ENCODE measurements around the gene GNPDA2.

The GNPDA2 gene

GRCh38 chr4:44663539-44664263 lies 62.7 kb downstream of the GNPDA2 start:
- TF ChIP-seq TAF1 (IDR thresholded peaks at IDR 0.05; ENCODE audit: borderline replicate concordance, insufficient read depth, low read length): no peak
- no peak for TF ChIP-seq SIN3A (IDR thresholded peaks at IDR 0.05; ENCODE audit: borderline replicate concordance, insufficient read depth, low read length)
- TF ChIP-seq FOXP2 (optimal IDR thresholded peaks at IDR 0.05; ENCODE audit: borderline replicate concordance, extremely low read depth, extremely low read length, insufficient read depth): no peak
- TF ChIP-seq, protein P1, sequence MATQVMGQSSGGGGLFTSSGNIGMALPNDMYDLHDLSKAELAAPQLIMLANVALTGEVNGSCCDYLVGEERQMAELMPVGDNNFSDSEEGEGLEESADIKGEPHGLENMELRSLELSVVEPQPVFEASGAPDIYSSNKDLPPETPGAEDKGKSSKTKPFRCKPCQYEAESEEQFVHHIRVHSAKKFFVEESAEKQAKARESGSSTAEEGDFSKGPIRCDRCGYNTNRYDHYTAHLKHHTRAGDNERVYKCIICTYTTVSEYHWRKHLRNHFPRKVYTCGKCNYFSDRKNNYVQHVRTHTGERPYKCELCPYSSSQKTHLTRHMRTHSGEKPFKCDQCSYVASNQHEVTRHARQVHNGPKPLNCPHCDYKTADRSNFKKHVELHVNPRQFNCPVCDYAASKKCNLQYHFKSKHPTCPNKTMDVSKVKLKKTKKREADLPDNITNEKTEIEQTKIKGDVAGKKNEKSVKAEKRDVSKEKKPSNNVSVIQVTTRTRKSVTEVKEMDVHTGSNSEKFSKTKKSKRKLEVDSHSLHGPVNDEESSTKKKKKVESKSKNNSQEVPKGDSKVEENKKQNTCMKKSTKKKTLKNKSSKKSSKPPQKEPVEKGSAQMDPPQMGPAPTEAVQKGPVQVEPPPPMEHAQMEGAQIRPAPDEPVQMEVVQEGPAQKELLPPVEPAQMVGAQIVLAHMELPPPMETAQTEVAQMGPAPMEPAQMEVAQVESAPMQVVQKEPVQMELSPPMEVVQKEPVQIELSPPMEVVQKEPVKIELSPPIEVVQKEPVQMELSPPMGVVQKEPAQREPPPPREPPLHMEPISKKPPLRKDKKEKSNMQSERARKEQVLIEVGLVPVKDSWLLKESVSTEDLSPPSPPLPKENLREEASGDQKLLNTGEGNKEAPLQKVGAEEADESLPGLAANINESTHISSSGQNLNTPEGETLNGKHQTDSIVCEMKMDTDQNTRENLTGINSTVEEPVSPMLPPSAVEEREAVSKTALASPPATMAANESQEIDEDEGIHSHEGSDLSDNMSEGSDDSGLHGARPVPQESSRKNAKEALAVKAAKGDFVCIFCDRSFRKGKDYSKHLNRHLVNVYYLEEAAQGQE (IDR thresholded peaks at IDR 0.05; ENCODE audit: insufficient read depth in 1 of 2, low read depth in 2 of 2, low read length in 2 of 2): no peak
- TF ChIP-seq POLR2AphosphoS5 (IDR thresholded peaks at IDR 0.05; ENCODE audit: low read depth, low read length): no peak

- TF ChIP-seq, protein P1 (IDR thresholded peaks at IDR 0.05; ENCODE audit: insufficient read depth in 1 of 2, low read depth in 2 of 2, low read length in 2 of 2): no peak
- TF ChIP-seq FOXP2 (optimal IDR thresholded peaks at IDR 0.05; ENCODE audit: borderline replicate concordance, extremely low read depth, extremely low read length, insufficient read depth): no peak
- no peak for TF ChIP-seq TAF1 (IDR thresholded peaks at IDR 0.05; ENCODE audit: borderline replicate concordance, insufficient read depth, low read length)
- no peak for TF ChIP-seq SIN3A (IDR thresholded peaks at IDR 0.05; ENCODE audit: borderline replicate concordance, insufficient read depth, low read length)
- no peak for TF ChIP-seq POLR2AphosphoS5 (IDR thresholded peaks at IDR 0.05; ENCODE audit: low read depth, low read length)
These were observed 63.7 kb downstream of the GNPDA2 start for GRCh38 chr4:44662623-44663005.

- TF ChIP-seq, protein P1 (IDR thresholded peaks at IDR 0.05; ENCODE audit: insufficient read depth in 1 of 2, low read depth in 2 of 2, low read length in 2 of 2): no peak
- TF ChIP-seq FOXP2 (optimal IDR thresholded peaks at IDR 0.05; ENCODE audit: borderline replicate concordance, extremely low read depth, extremely low read length, insufficient read depth) (no peak), SIN3A (IDR thresholded peaks at IDR 0.05; ENCODE audit: borderline replicate concordance, insufficient read depth, low read length) (no peak), TAF1 (IDR thresholded peaks at IDR 0.05; ENCODE audit: borderline replicate concordance, insufficient read depth, low read length) (no peak), POLR2AphosphoS5 (IDR thresholded peaks at IDR 0.05; ENCODE audit: low read depth, low read length) (no peak)
These were observed 64.3 kb downstream of the GNPDA2 start for GRCh38 chr4:44661940-44662622.

DNA sequence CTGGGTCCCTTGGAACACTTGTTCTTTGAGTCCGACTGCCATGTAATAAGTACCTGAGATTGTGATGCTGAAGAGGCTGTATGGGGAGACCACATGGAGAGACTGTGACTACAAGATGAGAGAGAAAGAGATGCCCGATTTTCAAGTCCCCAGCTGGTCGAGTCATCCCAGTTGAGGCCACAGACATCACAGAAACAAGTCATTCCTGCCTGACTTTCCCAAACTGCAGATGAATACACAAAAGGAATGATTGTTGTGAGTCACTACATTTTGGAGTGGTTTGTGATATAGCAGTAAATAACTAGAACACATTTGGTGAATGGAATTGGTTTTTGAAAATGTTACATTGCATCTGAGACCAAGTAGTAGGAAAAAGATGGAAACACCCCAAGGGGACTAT lies 66.0 kb downstream of the GNPDA2 start:
- TF ChIP-seq FOXP2 (optimal IDR thresholded peaks at IDR 0.05; ENCODE audit: borderline replicate concordance, extremely low read depth, extremely low read length, insufficient read depth): no peak

GRCh38 chr4:44652002-44652401 lies 74.4 kb downstream of the GNPDA2 start:
- TF ChIP-seq SIN3A (IDR thresholded peaks at IDR 0.05; ENCODE audit: borderline replicate concordance, insufficient read depth, low read length): no peak
- TF ChIP-seq TAF1 (IDR thresholded peaks at IDR 0.05; ENCODE audit: borderline replicate concordance, insufficient read depth, low read length): no peak
- TF ChIP-seq, protein P1 (IDR thresholded peaks at IDR 0.05; ENCODE audit: insufficient read depth in 1 of 2, low read depth in 2 of 2, low read length in 2 of 2): no peak
- no peak for TF ChIP-seq POLR2AphosphoS5 (IDR thresholded peaks at IDR 0.05; ENCODE audit: low read depth, low read length)
- TF ChIP-seq FOXP2 (optimal IDR thresholded peaks at IDR 0.05; ENCODE audit: borderline replicate concordance, extremely low read depth, extremely low read length, insufficient read depth): no peak

All from PFSK-1 (cell line).